ENCODE results near the gene PNLDC1. TPM values are rescaled to one million over a fixed set of nuclear protein-coding genes. Genes with fewer than 3 reads are reported as not detected.

PNLDC1 gene
- total RNA-seq, 1 donor from 2014 or later: 0.27 TPM

DNA sequence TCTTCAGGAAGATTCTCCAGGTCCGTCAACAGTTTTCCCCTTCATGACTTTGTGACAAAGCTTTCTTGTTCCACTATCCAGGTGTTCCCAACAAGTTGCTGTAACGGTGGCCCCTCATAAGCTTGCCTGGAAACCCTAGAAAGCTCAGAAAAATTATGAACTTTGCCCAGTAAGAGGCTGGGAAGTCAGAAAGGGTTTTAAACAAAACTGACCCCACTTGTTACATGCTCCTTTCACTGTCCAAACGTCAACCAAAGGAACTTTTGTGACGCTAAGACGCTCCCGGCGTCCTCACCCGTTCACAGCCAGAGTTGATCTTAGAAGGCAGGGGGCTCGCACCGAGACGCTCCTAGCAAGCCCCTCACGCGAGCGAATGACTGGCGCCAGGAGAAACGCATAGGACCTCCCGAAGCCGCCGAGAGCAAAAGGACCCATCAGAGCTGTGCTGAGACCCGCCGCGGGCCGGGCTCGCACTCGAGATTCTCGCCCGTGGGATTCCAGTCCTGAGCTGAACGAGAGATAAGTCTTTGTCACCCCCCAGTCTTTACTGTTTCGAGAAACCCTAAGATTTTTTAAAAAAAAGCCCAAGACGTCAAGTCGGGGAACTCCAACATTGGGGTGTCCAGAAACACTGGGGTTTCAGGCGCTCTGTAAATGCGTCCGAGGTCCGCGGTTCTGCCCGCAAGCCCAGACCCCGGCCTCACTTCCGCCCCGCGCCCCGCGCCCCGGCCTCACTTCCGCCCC, 38.8 kb upstream of the PNLDC1 start:
- intact Hi-C loops (cut with DNase I): no loop called here
- Histone ChIP-seq H3K4me3 (peak overlapping the region; percentile 97), H3K36me3 (peaks cover 40% of the 10 kb centered on the region), H3K4me1 (peaks cover 15% of the 10 kb centered on the region), H3K9me3 (no peaks in the 10 kb centered on the region), H3K27me3 (ENCODE audit: low read depth) (no peaks in the 10 kb centered on the region), H3K27ac (peak overlapping the region; percentile 98)
- ATAC-seq (no peak), DNase-seq (peak; percentile 53)
- TF ChIP-seq, protein P1, sequence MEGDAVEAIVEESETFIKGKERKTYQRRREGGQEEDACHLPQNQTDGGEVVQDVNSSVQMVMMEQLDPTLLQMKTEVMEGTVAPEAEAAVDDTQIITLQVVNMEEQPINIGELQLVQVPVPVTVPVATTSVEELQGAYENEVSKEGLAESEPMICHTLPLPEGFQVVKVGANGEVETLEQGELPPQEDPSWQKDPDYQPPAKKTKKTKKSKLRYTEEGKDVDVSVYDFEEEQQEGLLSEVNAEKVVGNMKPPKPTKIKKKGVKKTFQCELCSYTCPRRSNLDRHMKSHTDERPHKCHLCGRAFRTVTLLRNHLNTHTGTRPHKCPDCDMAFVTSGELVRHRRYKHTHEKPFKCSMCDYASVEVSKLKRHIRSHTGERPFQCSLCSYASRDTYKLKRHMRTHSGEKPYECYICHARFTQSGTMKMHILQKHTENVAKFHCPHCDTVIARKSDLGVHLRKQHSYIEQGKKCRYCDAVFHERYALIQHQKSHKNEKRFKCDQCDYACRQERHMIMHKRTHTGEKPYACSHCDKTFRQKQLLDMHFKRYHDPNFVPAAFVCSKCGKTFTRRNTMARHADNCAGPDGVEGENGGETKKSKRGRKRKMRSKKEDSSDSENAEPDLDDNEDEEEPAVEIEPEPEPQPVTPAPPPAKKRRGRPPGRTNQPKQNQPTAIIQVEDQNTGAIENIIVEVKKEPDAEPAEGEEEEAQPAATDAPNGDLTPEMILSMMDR (IDR thresholded peaks at IDR 0.05): no peak

DNA sequence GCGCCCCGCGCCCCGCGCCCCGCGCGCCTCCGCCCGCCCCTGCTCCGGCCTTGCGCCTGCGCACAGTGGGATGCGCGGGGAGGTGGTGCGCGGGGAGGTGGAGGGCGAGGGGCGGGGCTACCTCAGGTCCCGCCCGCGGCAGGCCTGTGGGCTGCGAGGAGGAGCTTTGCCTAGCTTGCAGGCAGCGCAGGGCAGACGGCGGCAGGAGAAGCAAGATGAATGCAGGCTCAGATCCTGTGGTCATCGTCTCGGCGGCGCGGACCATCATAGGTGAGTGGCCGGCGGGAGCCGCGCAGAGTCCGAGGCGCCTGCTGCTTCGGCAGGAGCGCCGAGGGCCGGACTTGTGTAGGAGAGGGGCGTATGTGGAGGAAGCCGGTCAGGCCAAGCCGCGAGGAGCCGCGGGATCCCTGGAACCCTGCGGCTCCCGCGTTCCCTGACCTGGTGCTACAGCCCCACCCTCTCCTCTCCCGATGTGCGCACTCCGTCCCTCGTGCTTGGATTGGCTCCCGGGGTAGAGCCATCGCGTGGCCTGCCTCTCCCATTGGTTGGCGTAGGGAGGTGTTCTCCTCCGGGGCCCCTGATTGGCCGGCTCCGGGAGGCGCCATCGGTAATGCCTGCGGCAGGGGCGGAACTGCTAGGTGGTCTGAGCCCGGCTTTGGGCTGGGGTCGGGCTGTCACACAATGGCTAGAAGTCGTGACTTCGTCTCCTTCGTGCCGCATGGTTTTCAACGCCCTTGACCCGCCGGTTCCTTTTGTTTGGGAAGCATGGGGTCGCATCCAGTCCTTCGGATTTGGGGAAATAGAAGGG, 38.0 kb upstream of the PNLDC1 start, which contains the start of gene ACAT2:
ACAT2 (plus strand) TSS at position 173 of the 808 bp plus-strand sequence; CDS start at position 216, 43 bp downstream.
- intact Hi-C loops (cut with DNase I): no loop called here
- peaks cover 40% of the 10 kb centered on the region for H3K36me3 ChIP-seq

DNA sequence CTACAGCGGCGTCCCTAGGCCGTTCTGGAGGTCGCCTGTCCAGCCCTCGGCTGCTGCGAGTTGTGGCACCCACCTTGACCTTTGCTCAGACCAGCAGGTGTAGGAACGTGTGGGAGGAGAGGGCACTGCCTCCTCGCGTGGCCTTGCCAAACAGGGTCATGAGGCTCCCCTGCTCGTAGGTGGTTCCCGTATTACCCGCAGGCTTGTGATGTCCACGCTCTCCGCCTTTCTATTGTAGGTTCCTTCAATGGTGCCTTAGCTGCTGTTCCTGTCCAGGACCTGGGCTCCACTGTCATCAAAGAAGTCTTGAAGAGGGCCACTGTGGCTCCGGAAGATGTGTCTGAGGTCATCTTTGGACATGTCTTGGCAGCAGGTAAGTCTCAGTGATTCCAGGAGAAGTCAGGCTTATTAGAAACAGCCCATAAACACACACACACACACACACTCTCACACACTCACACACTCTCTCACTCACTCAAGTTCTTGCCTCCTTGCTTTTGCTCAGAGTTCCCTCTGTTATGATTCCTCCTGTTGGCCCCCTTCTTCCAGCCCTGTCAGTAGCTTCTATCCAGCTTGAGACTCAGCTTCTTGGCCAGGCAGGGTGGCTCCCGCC, 37.3 kb upstream of the PNLDC1 start:
- H3K9me3 ChIP-seq: no peaks in the 10 kb centered on the region
- H3K4me3 ChIP-seq: peak overlapping the region; percentile 97
- intact Hi-C loops (cut with DNase I): no loop called here
- TF ChIP-seq, protein P1 (IDR thresholded peaks at IDR 0.05): no peak
- peak overlapping the region; percentile 98 for H3K27ac ChIP-seq
- no peaks in the 10 kb centered on the region for H3K27me3 ChIP-seq (ENCODE audit: low read depth)
- ATAC-seq (peak; percentile 4 to 20), DNase-seq (peak; percentile 52)
- H3K36me3 ChIP-seq: peaks cover 40% of the 10 kb centered on the region
- H3K4me1 ChIP-seq: peaks cover 15% of the 10 kb centered on the region

More for the DNA sequence above, 38.0 kb upstream of the PNLDC1 start, which contains the start of gene ACAT2:
- Histone ChIP-seq H3K27me3 (ENCODE audit: low read depth) (no peaks in the 10 kb centered on the region), H3K4me1 (peaks cover 15% of the 10 kb centered on the region), H3K4me3 (peak within 1 kb of the TSS; percentile 97), H3K27ac (peak within 1 kb of the TSS; percentile 98), H3K9me3 (no peaks in the 10 kb centered on the region)
- DNase-seq (peak; percentile 98), ATAC-seq (peak; percentile 99)
- TF ChIP-seq, protein P1 (IDR thresholded peaks at IDR 0.05): no peak

DNA sequence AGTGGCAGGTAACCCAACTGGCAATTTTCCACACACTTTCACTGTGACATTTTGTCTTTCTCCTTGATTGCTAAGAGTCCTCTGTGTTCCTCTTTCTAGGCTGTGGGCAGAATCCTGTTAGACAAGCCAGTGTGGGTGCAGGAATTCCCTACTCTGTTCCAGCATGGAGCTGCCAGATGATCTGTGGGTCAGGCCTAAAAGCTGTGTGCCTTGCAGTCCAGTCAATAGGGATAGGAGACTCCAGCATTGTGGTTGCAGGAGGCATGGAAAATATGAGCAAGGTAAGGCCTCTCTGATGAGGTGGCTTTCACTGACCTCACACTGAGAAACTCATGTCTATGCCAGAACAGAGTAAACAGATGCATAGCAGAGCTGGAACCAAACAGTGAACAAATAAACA, 33.2 kb upstream of the PNLDC1 start:
- DNase-seq: no peak
- no peak overlapping the region for H3K4me3 ChIP-seq
- peaks cover 4% of the 10 kb centered on the region for H3K4me1 ChIP-seq
- TF ChIP-seq, protein P1 (IDR thresholded peaks at IDR 0.05): no peak
- H3K9me3 ChIP-seq: no peaks in the 10 kb centered on the region
- H3K27ac ChIP-seq: no peak overlapping the region
- intact Hi-C loops (cut with DNase I): no loop called here
- no peak for ATAC-seq
- H3K36me3 ChIP-seq: peaks cover 63% of the 10 kb centered on the region
- H3K27me3 ChIP-seq (ENCODE audit: low read depth): no peaks in the 10 kb centered on the region

DNA sequence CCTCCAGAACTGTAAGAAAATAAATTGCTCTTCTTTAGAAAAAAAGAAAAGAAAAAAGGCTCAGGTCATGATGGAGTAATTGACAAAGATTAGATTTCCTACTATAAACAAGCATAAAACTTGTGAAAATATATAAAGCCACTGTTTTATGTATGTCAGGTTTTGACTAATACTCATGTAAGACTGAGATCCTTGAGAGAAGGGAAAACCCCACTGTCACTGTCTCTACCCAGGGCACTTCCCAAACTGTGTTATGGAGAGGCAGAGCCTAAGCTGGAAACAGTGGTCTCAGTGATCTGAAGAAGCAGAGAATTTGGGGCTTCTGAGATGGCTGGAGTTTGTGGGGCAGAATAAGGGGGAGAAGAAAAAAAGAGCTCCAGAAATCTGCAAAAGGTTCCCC, 30.6 kb upstream of the PNLDC1 start:
- no peak for ATAC-seq
- TF ChIP-seq, protein P1 (IDR thresholded peaks at IDR 0.05): no peak
- Histone ChIP-seq H3K27me3 (ENCODE audit: low read depth) (no peaks in the 10 kb centered on the region), H3K9me3 (no peaks in the 10 kb centered on the region), H3K4me3 (no peak overlapping the region), H3K27ac (no peak overlapping the region), H3K36me3 (peaks cover 59% of the 10 kb centered on the region), H3K4me1 (no peaks in the 10 kb centered on the region)
- intact Hi-C loops (cut with DNase I): no loop called here
- no peak for DNase-seq
